Loucy (cell line): ENCODE data around the gene CD68.
"Not testable (repeated sequence)": the region's sequence is repeated elsewhere in the genome, so short reads cannot be mapped to it uniquely, and the experiment has no call there.

Experiments used
- H2AFZ ChIP-seq: fragments of 200-600 bp; sonication (generic); 2 replicates; pipeline ENCODE4 v1.6.0; 2016; ENCODE audit warnings: antibody characterized with exemption, mild to moderate bottlenecking, low read length, moderate library complexity
- H3F3A ChIP-seq: fragments of 200-600 bp; 2 replicates; pipeline ENCODE4 v1.6.0; 2016; ENCODE audit warnings: antibody characterized with exemption, low read depth, mild to moderate bottlenecking
- H3K27me3 ChIP-seq: fragments of 200-600 bp; sonication (generic); 2 replicates; pipeline ENCODE4 v1.6.1; 2014; ENCODE audit warnings: low read length, mild to moderate bottlenecking; ENCODE audit not compliant: insufficient read depth, poor library complexity, severe bottlenecking
- H3K36me3 ChIP-seq: fragments of 200-600 bp; sonication (generic); 2 replicates; pipeline ENCODE4 v1.6.1; 2016; ENCODE audit warnings: low read length; ENCODE audit not compliant: insufficient read depth
- H3K4me1 ChIP-seq: fragments of 200-600 bp; sonication (generic); 2 replicates; pipeline ENCODE4 v1.5.1; 2014; ENCODE audit warnings: low read length, mild to moderate bottlenecking; ENCODE audit not compliant: insufficient read depth, poor library complexity, severe bottlenecking
- H3K4me2 ChIP-seq: fragments of 200-600 bp; sonication (generic); 2 replicates; pipeline ENCODE4 v1.6.0; 2014; ENCODE audit warnings: antibody characterized with exemption, low read length, low read depth, mild to moderate bottlenecking; ENCODE audit not compliant: poor library complexity, severe bottlenecking
- H3K4me3 ChIP-seq: fragments of 200-600 bp; sonication (generic); 2 replicates; pipeline ENCODE4 v1.5.1; 2014; ENCODE audit warnings: low read length, mild to moderate bottlenecking, mixed read lengths; ENCODE audit not compliant: poor library complexity, severe bottlenecking
- H3K79me2 ChIP-seq: fragments of 200-600 bp; sonication (generic); 2 replicates; pipeline ENCODE4 v1.6.1; 2014; ENCODE audit warnings: low read length; ENCODE audit not compliant: insufficient read depth
- H3K9ac ChIP-seq: fragments of 200-600 bp; sonication (generic); 2 replicates; pipeline ENCODE4 v1.6.0; 2014; ENCODE audit warnings: mild to moderate bottlenecking, low read depth, low read length, moderate library complexity; ENCODE audit not compliant: poor library complexity, severe bottlenecking
- H3K9me2 ChIP-seq: fragments of 200-600 bp; sonication (generic); replicated peaks from 2 replicates; pipeline ENCODE4 v1.6.1; 2016; ENCODE audit warnings: low read depth, low read length, mixed read lengths
- H3K9me3 ChIP-seq: fragments of 200-600 bp; sonication (generic); 2 replicates; pipeline ENCODE4 v1.6.1; 2014; ENCODE audit warnings: mild to moderate bottlenecking, antibody characterized with exemption, low read length, low read depth; ENCODE audit not compliant: insufficient read depth
- H4K20me1 ChIP-seq: fragments of 200-600 bp; sonication (generic); 2 replicates; pipeline ENCODE4 v1.6.0; 2014; ENCODE audit warnings: antibody characterized with exemption, low read length, mild to moderate bottlenecking; ENCODE audit not compliant: insufficient read depth, poor library complexity, severe bottlenecking
- EZH2phosphoT487 ChIP-seq: fragments of 200-600 bp; IDR thresholded peaks from 2 replicates; pipeline ENCODE4 v1.6.1; 2018; ENCODE audit warnings: antibody characterized with exemption, mild to moderate bottlenecking, moderate library complexity, borderline replicate concordance
- TF ChIP-seq, protein P1 (sequence below): fragments of 200-600 bp; sonication (generic); conservative IDR thresholded peaks from 2 replicates; pipeline ENCODE4 v1.5.1; 2014; ENCODE audit warnings: mild to moderate bottlenecking, antibody characterized with exemption, low read length

The CD68 gene

DNA sequence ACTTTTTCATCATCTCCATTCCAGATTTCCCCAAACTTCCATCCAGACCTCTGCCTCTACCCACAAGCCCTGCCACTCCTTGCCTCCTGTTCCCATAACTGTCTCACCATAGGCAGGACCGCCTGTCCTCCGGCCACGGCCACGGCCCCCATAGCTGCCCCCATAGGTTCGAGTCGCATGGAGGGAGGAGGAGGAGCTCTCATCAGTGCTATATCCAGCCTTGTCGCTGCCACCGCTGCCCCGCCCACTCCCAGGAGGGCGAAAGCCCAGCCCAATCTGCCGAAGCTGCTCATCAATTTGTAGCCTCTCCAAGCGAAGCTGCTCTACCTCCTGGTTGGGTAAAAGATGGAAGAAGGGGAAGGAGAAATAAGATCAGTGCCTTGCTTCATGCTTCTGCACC is 13.9 kb downstream of the CD68 start:
- Histone ChIP-seq H2AFZ (no peak overlapping the region), H3K4me3 (no peak overlapping the region), H4K20me1 (no peaks in the 10 kb centered on the region), H3K9ac (no peak overlapping the region), H3K9me2 (no peaks in the 10 kb centered on the region), H3K36me3 (peaks cover 62% of the 10 kb centered on the region; the same call in 1 of the 2 replicates), H3K79me2 (no peaks in the 10 kb centered on the region), H3K27me3 (no peaks in the 10 kb centered on the region), H3K4me2 (no peak overlapping the region), H3K9me3 (no peaks in the 10 kb centered on the region), H3F3A (no peaks in the 10 kb centered on the region), H3K4me1 (no peaks in the 10 kb centered on the region)
- TF ChIP-seq, protein P1, sequence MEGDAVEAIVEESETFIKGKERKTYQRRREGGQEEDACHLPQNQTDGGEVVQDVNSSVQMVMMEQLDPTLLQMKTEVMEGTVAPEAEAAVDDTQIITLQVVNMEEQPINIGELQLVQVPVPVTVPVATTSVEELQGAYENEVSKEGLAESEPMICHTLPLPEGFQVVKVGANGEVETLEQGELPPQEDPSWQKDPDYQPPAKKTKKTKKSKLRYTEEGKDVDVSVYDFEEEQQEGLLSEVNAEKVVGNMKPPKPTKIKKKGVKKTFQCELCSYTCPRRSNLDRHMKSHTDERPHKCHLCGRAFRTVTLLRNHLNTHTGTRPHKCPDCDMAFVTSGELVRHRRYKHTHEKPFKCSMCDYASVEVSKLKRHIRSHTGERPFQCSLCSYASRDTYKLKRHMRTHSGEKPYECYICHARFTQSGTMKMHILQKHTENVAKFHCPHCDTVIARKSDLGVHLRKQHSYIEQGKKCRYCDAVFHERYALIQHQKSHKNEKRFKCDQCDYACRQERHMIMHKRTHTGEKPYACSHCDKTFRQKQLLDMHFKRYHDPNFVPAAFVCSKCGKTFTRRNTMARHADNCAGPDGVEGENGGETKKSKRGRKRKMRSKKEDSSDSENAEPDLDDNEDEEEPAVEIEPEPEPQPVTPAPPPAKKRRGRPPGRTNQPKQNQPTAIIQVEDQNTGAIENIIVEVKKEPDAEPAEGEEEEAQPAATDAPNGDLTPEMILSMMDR = no peak
- no peak for TF ChIP-seq EZH2phosphoT487

DNA sequence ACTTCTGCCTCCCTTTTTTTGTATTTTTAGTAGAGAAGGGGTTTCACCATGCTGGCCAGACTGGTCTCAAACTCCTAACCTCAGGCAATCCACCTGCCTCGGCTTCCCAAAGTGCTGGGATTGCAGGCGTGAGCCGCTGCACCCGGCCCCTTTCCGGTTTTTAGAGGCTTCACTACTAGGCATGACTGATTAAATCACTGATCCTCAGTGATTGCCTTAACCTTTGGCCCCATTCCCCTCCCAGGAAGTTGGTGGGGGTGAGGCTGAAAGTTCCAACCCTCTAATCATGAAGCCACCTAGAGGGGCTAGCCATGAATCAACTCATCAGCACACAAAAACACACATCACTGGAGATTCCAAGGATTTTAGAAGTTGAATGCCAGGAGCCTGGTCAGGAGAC is 18.1 kb downstream of the CD68 start:
- H3K36me3 ChIP-seq = peaks cover 72% of the 10 kb centered on the region; the same call in 1 of the 2 replicates
- H3K4me1 ChIP-seq, H2AFZ ChIP-seq, H3K4me2 ChIP-seq, H3F3A ChIP-seq, H3K4me3 ChIP-seq, H4K20me1 ChIP-seq, H3K9me3 ChIP-seq, H3K9me2 ChIP-seq, H3K9ac ChIP-seq, H3K79me2 ChIP-seq, H3K27me3 ChIP-seq: not testable (repeated sequence)

DNA sequence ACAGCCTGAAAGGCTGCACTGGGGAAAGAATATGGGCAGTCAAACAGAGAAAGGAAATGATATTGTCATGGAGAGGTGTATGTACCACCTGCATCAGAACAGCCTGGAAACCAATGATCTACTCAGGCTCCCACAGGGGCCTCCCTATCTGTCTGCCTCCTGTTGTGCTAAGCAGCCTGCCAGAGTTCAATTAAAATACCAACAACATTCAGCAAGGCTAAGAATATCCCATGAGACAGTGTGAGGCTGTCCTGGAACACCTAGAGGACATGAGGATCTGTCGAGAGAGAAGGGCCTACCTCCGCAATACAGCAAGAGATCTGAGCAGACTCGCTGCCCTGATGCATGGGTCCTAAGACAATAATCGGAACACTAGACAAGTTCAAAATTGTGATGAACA is 26.8 kb downstream of the CD68 start:
- no peaks in the 10 kb centered on the region for H3K27me3 ChIP-seq
- no peak overlapping the region for H3K4me3 ChIP-seq
- no peak overlapping the region for H3K9ac ChIP-seq
- H3K9me3 ChIP-seq = no peaks in the 10 kb centered on the region
- H4K20me1 ChIP-seq = peaks cover 18% of the 10 kb centered on the region
- peaks cover 26% of the 10 kb centered on the region for H3K79me2 ChIP-seq
- TF ChIP-seq EZH2phosphoT487 = no peak
- TF ChIP-seq, protein P1 = no peak
- H3K9me2 ChIP-seq = no peaks in the 10 kb centered on the region
- H3K36me3 ChIP-seq = peaks cover 33% of the 10 kb centered on the region; the same call in 1 of the 2 replicates
- H3K4me1 ChIP-seq = peaks cover 22% of the 10 kb centered on the region
- H3F3A ChIP-seq = no peaks in the 10 kb centered on the region
- peak overlapping the region; percentile 1 for H3K4me2 ChIP-seq
- H2AFZ ChIP-seq = no peak overlapping the region

DNA sequence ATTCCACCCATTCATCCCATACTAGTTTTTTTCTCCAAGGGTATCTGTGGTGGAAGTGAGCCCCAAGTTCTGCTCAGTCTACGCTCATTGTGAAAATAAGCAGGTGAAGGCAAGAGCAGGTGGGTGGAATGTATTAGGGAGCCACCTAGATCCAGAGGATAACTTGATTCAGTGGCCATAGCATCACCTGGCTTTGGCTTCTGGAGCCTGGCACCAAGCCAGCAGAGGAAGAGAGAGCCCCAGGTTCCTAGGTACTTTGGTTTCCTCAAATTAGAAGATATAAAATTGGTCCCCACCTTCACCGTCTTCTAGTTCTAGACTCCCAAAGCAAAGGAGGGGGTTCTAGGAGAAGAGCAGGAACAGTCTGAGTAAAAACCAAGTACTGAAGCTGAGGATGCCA is 31.2 kb downstream of the CD68 start:
- TF ChIP-seq, protein P1 = no peak
- no peak for TF ChIP-seq EZH2phosphoT487
- Histone ChIP-seq H3K27me3 (no peaks in the 10 kb centered on the region), H3F3A (no peaks in the 10 kb centered on the region), H4K20me1 (peaks cover 45% of the 10 kb centered on the region), H3K9me3 (no peaks in the 10 kb centered on the region), H3K9me2 (no peaks in the 10 kb centered on the region), H3K79me2 (peaks cover 57% of the 10 kb centered on the region), H3K4me3 (peak overlapping the region; percentile 17), H3K4me2 (peak overlapping the region; percentile 97), H3K4me1 (peaks cover 48% of the 10 kb centered on the region), H3K36me3 (peaks cover 3% of the 10 kb centered on the region; the same call in 1 of the 2 replicates), H3K9ac (no peak overlapping the region), H2AFZ (no peak overlapping the region)
